RWPE2 (cell line): ENCODE results near the gene SPECC1.

ENCODE experiments used
- ATAC-seq: fragments of 200-7000 bp; cut with Tn5 transposase; 3 replicates; pipeline ENCODE4 v1.9.1; 2021; ENCODE audit warnings: low read depth
- DNase-seq: peaks from one replicate; pipeline ENCODE4 v3.0.0-alpha.2; 2020; ENCODE audit warnings: low spot score
- H3K27ac ChIP-seq: fragments of 450-650 bp; 2 replicates; pipeline ENCODE4 v1.5.1; 2017; ENCODE audit warnings: mild to moderate bottlenecking; ENCODE audit not compliant: poor library complexity, severe bottlenecking
- H3K27me3 ChIP-seq: fragments of 250-450 bp; sonication (Bioruptor Pico); 2 replicates; pipeline ENCODE4 v1.5.1; 2021; ENCODE audit warnings: mild to moderate bottlenecking, moderate library complexity; ENCODE audit not compliant: insufficient read depth, poor library complexity, severe bottlenecking
- H3K36me3 ChIP-seq: fragments of 250-450 bp; sonication (Bioruptor Pico); 2 replicates; pipeline ENCODE4 v1.5.1; 2020; ENCODE audit warnings: low read depth, mild to moderate bottlenecking, moderate library complexity
- H3K4me1 ChIP-seq: fragments of 250-450 bp; sonication (Bioruptor Pico); 2 replicates; pipeline ENCODE4 v1.5.1; 2021; ENCODE audit warnings: mild to moderate bottlenecking, moderate library complexity; ENCODE audit not compliant: insufficient read depth, poor library complexity, severe bottlenecking
- H3K4me3 ChIP-seq: fragments of 250-450 bp; sonication (Bioruptor Pico); 2 replicates; pipeline ENCODE4 v1.5.1; 2021; ENCODE audit warnings: mild to moderate bottlenecking, moderate library complexity; ENCODE audit not compliant: severe bottlenecking
- H3K9me3 ChIP-seq: fragments of 250-450 bp; sonication (Bioruptor Pico); 2 replicates; pipeline ENCODE4 v1.5.1; 2021; ENCODE audit warnings: mild to moderate bottlenecking, moderate library complexity; ENCODE audit not compliant: severe bottlenecking
- CTCF ChIP-seq: fragments of 450-650 bp; IDR thresholded peaks from one replicate; pipeline ENCODE4 v1.5.1; 2017; ENCODE audit warnings: mild to moderate bottlenecking, moderate library complexity; ENCODE audit not compliant: poor library complexity, severe bottlenecking

Gene SPECC1

GRCh38 chr17:20241855-20242254 lies 232.7 kb downstream of the SPECC1 start:
- no peak overlapping the region for H3K4me3 ChIP-seq
- no peak for TF ChIP-seq CTCF
- no peaks in the 10 kb centered on the region for H3K27me3 ChIP-seq
- H3K36me3 ChIP-seq, result peaks cover 18% of the 10 kb centered on the region
- ATAC-seq (no peak), DNase-seq (no peak)
- H3K4me1 ChIP-seq, result no peaks in the 10 kb centered on the region
- H3K9me3 ChIP-seq, result no peaks in the 10 kb centered on the region
- H3K27ac ChIP-seq, result no peak overlapping the region

- H3K27ac ChIP-seq, result no peak overlapping the region
- H3K27me3 ChIP-seq, result no peaks in the 10 kb centered on the region
- DNase-seq (no peak), ATAC-seq (no peak)
- H3K4me1 ChIP-seq, result no peaks in the 10 kb centered on the region
- no peak for TF ChIP-seq CTCF
- no peaks in the 10 kb centered on the region for H3K9me3 ChIP-seq
- H3K36me3 ChIP-seq, result peaks cover 21% of the 10 kb centered on the region
- H3K4me3 ChIP-seq, result no peak overlapping the region
These were observed 233.1 kb downstream of the SPECC1 start for GRCh38 chr17:20242271-20242670.

- DNase-seq (no peak), ATAC-seq (no peak)
- no peak for TF ChIP-seq CTCF
- Histone ChIP-seq H3K4me3 (no peak overlapping the region), H3K9me3 (no peaks in the 10 kb centered on the region), H3K27me3 (no peaks in the 10 kb centered on the region), H3K4me1 (no peaks in the 10 kb centered on the region), H3K36me3 (peaks cover 32% of the 10 kb centered on the region), H3K27ac (no peak overlapping the region)
These were observed 234.4 kb downstream of the SPECC1 start for GRCh38 chr17:20243524-20243923.

- no peak for DNase-seq
These were observed 235.5 kb downstream of the SPECC1 start for GRCh38 chr17:20244671-20245070.

More at GRCh38 chr17:20244671-20245070, 235.5 kb downstream of the SPECC1 start:
- H3K27me3 ChIP-seq, result no peaks in the 10 kb centered on the region
- no peak overlapping the region for H3K27ac ChIP-seq
- H3K36me3 ChIP-seq, result peaks cover 39% of the 10 kb centered on the region
- ATAC-seq, result no peak
- H3K9me3 ChIP-seq, result no peaks in the 10 kb centered on the region
- H3K4me1 ChIP-seq, result no peaks in the 10 kb centered on the region
- TF ChIP-seq CTCF, result no peak
- H3K4me3 ChIP-seq, result no peak overlapping the region
